Measurements from ENCODE around the gene CEP85. TPM values are rescaled to one million over a fixed set of nuclear protein-coding genes. Genes with fewer than 3 reads are reported as not detected.

CEP85 gene
- total and polyA plus RNA-seq, 9 of the 15 experiments (the other 6 are each of a cell fraction or from before 2014, with no cell fraction given), result 42.1 to 140 (median 92.6) TPM

- 0 out of 4 replicates have a peak, but pooled peaks of 1 of the 2 experiments have one; percentile 24 for TF ChIP-seq ZNF639 (CRISPR knock-in tag; conservative IDR thresholded peaks at IDR 0.05 in 1 of 2, IDR thresholded peaks at IDR 0.05 in 1 of 2)
- TF ChIP-seq MCM3 (IDR thresholded peaks at IDR 0.05), result no peak
- TF ChIP-seq ZNF57 (CRISPR knock-in tag; IDR thresholded peaks at IDR 0.05), result no peak
- no peak for TF ChIP-seq ZNF354B (CRISPR knock-in tag; IDR thresholded peaks at IDR 0.05)
- TF ChIP-seq DIDO1 (tag; IDR thresholded peaks at IDR 0.05; ENCODE audit: low read depth), result no peak
- TF ChIP-seq FOSL1 (tag; conservative IDR thresholded peaks at IDR 0.05), result no peak
- no peak for TF ChIP-seq SP1 (CRISPR knock-in tag; IDR thresholded peaks at IDR 0.05)
- TF ChIP-seq POLR3A (IDR thresholded peaks at IDR 0.05; ENCODE audit: borderline replicate concordance, extremely low read depth, insufficient read depth, insufficient read length), result no peak
- no peak for TF ChIP-seq TFAM (CRISPR knock-in tag; conservative IDR thresholded peaks at IDR 0.05)
- TF ChIP-seq ZNF696 (CRISPR knock-in tag; conservative IDR thresholded peaks at IDR 0.05), result no peak
- TF ChIP-seq NCOR1 (IDR thresholded peaks at IDR 0.05), result no peak
- no peak for TF ChIP-seq SIN3A (IDR thresholded peaks at IDR 0.05; ENCODE audit: borderline replicate concordance in 2 of 2, control insufficient read depth in 1 of 2, low read depth in 2 of 2, low read length in 2 of 2)
- no peak for TF ChIP-seq THRB (CRISPR knock-in tag; conservative IDR thresholded peaks at IDR 0.05)
- TF ChIP-seq E2F3 (CRISPR knock-in tag; IDR thresholded peaks at IDR 0.05), result no peak
- no peak for TF ChIP-seq ZBTB11 (CRISPR knock-in tag; IDR thresholded peaks at IDR 0.05)
- 0 out of 2 replicates have a peak, but pooled peaks have one; percentile 18 for TF ChIP-seq POLR2AphosphoS5 (IDR thresholded peaks at IDR 0.05; ENCODE audit: control insufficient read depth, insufficient read depth, low read depth, low read length)
- TF ChIP-seq CBX8 (IDR thresholded peaks at IDR 0.05; ENCODE audit: borderline replicate concordance, extremely low read depth, low read depth, low read length, poor library complexity, severe bottlenecking), result no peak
- TF ChIP-seq THAP7 (CRISPR knock-in tag; IDR thresholded peaks at IDR 0.05), result no peak
- TF ChIP-seq KLF1 (tag; IDR thresholded peaks at IDR 0.05), result no peak
- TF ChIP-seq BCL6 (CRISPR knock-in tag; IDR thresholded peaks at IDR 0.05), result no peak
- TF ChIP-seq BDP1 (IDR thresholded peaks at IDR 0.05; ENCODE audit: insufficient read depth, insufficient read length), result no peak
These were observed 40.9 kb downstream of the CEP85 start (continued) for GRCh38 chr1:26274801-26275425.

All from K562 (cell line).